A549 (cell line): ENCODE results near the gene BPGM. TPM values are rescaled to one million over a fixed set of nuclear protein-coding genes. Genes with fewer than 3 reads are reported as not detected.

Experiments
- ATAC-seq, 2 experiments: fragments of 200-7000 bp in 1 of 2; fragments of >200 bp in 1 of 2; cut with Nextera tagmentation in 1 of 2; cut with Tn5 transposase in 1 of 2; 3 replicates each; pipeline versions ENCODE4 v1.8.0 to v1.9.1; 2018 to 2020; ENCODE audit warnings: mild to moderate bottlenecking in 1 of 2, moderate library complexity in 1 of 2
- CTCF ChIA-PET: fragments of 300-600 bp; sonication (Branson Sonifier 250); formaldehyde crosslinking; extraction: SDS; loops from one replicate; lab custom pipeline; 2021; ENCODE audit warnings: antibody characterized with exemption, inconsistent platforms; lab: Yijun Ruan, JAX
- POLR2A ChIA-PET: fragments of 350-600 bp; formaldehyde crosslinking; extraction: SDS; loops from one replicate; lab custom pipeline; 2021; ENCODE audit warnings: antibody characterized with exemption, inconsistent platforms; lab: Yijun Ruan, JAX
- DNase-seq, 2 experiments: peaks; one replicate each; pipeline versions ENCODE4 v3.0.0 to v3.0.0-alpha.2; 2011 to 2016; ENCODE audit warnings: low read depth in 1 of 2, low spot score in 1 of 2
- FAIRE-seq: peaks from 2 replicates; lab custom pipeline; 2011; peaks lifted over from hg19 to GRCh38; lab: Jason Lieb, UNC
- H3K27ac ChIP-seq, 2 experiments: fragments of >200 bp; sonication (Bioruptor Twin); formaldehyde crosslinking; 3 replicates each; pipeline ENCODE4 v1.5.1; 2016 to 2017
- H3K4me1 ChIP-seq: fragments of >200 bp; sonication (Bioruptor Twin); formaldehyde crosslinking; 3 replicates; pipeline ENCODE4 v1.6.1; 2016
- H3K4me2 ChIP-seq: fragments of >200 bp; sonication (Bioruptor Twin); formaldehyde crosslinking; 3 replicates; pipeline ENCODE4 v1.6.1; 2016
- H3K4me3 ChIP-seq: fragments of >200 bp; sonication (Bioruptor Twin); formaldehyde crosslinking; 3 replicates; pipeline ENCODE4 v1.5.1; 2016
- H3K9me3 ChIP-seq: fragments of >200 bp; sonication (Bioruptor Twin); formaldehyde crosslinking; 3 replicates; pipeline ENCODE4 v1.6.1; 2016
- BCL3 ChIP-seq: fragments of >200 bp; sonication (Bioruptor Twin); formaldehyde crosslinking; IDR thresholded peaks from 3 replicates; pipeline ENCODE4 v1.6.1; 2016
- CBX8 ChIP-seq: fragments of 200-600 bp; sonication (generic); IDR thresholded peaks from 2 replicates; pipeline ENCODE4 v1.6.1; 2016
- CHD4 ChIP-seq: fragments of 200-600 bp; sonication (generic); IDR thresholded peaks from 2 replicates; pipeline ENCODE4 v1.6.1; 2016; ENCODE audit warnings: antibody characterized with exemption, mild to moderate bottlenecking, borderline replicate concordance
- CTCF ChIP-seq: fragments of >200 bp; sonication (Bioruptor Twin); formaldehyde crosslinking; IDR thresholded peaks from 3 replicates; pipeline ENCODE4 v1.5.1; 2016
- EHMT2 ChIP-seq: fragments of 200-600 bp; sonication (generic); IDR thresholded peaks from 2 replicates; pipeline ENCODE4 v1.6.1; 2016; ENCODE audit warnings: antibody characterized with exemption, low read depth, mild to moderate bottlenecking, moderate library complexity
- GATA3 ChIP-seq: IDR thresholded peaks from 2 replicates; pipeline ENCODE4 v1.6.1; 2012; ENCODE audit warnings: borderline replicate concordance
- HES2 ChIP-seq: fragments of >200 bp; sonication (Bioruptor Twin); formaldehyde crosslinking; IDR thresholded peaks from 2 replicates; pipeline ENCODE4 v1.6.1; 2016
- HMGXB4 ChIP-seq: fragments of 250-450 bp; sonication (Bioruptor Pico); IDR thresholded peaks from 2 replicates; pipeline ENCODE4 v1.5.0; 2021; ENCODE audit warnings: mild to moderate bottlenecking, moderate library complexity, borderline replicate concordance
- JUN ChIP-seq, 2 experiments: fragments of >200 bp; sonication (Bioruptor Twin); formaldehyde crosslinking; IDR thresholded peaks; 2 replicates in 1 of 2; 3 replicates in 1 of 2; pipeline ENCODE4 v1.6.1; 2016 to 2017
- JUNB ChIP-seq: fragments of >200 bp; sonication (Bioruptor Twin); formaldehyde crosslinking; IDR thresholded peaks from 2 replicates; pipeline ENCODE4 v1.6.1; 2016
- KDM5A ChIP-seq: fragments of 200-600 bp; sonication (generic); IDR thresholded peaks from 2 replicates; pipeline ENCODE4 v1.6.1; 2016; ENCODE audit warnings: antibody characterized with exemption, mild to moderate bottlenecking
- MAX ChIP-seq: IDR thresholded peaks from 2 replicates; pipeline ENCODE4 v1.6.1; 2012
- MAZ ChIP-seq: fragments of 150-350 bp; IDR thresholded peaks from 2 replicates; pipeline ENCODE4 v1.6.1; 2014; ENCODE audit warnings: antibody characterized with exemption, low read depth, low read length, borderline replicate concordance
- NPAS2 ChIP-seq: fragments of 250-450 bp; sonication (Bioruptor Pico); IDR thresholded peaks from 2 replicates; pipeline ENCODE4 v1.8.0; 2022; ENCODE audit warnings: mild to moderate bottlenecking, moderate library complexity, borderline replicate concordance
- NR3C1 ChIP-seq: fragments of >200 bp; sonication (Bioruptor Twin); formaldehyde crosslinking; IDR thresholded peaks from 3 replicates; pipeline ENCODE4 v1.6.1; 2017
- POLR2AphosphoS2 ChIP-seq: conservative IDR thresholded peaks from 2 replicates; pipeline ENCODE4 v1.6.1; 2012; ENCODE audit warnings: low read length, improper control_type of control experiment, inconsistent platforms
- SMC3 ChIP-seq: fragments of >200 bp; sonication (Bioruptor Twin); formaldehyde crosslinking; IDR thresholded peaks from 3 replicates; pipeline ENCODE4 v1.6.1; 2018; ENCODE audit warnings: inconsistent platforms
- SREBF2 ChIP-seq: fragments of 450-650 bp; IDR thresholded peaks from 2 replicates; pipeline ENCODE4 v1.6.1; 2014; ENCODE audit warnings: mild to moderate bottlenecking, moderate library complexity
- TP53 ChIP-seq: fragments of 250-450 bp; sonication (Bioruptor Pico); IDR thresholded peaks from 2 replicates; pipeline ENCODE4 v1.5.0; 2021; ENCODE audit warnings: mild to moderate bottlenecking, moderate library complexity
- WGBS: methylation state at CpG from one replicate; pipeline ENCODE4 v1.1.6; 2017; ENCODE audit errors: missing lambda C conversion rate; 5-methylcytosine and 5-hydroxymethylcytosine counted together
- polyA plus RNA-seq, 4 experiments: library from polyadenylated mRNA; depleted of rRNA in 3 of 4; stranded (reverse); fragments of >200 nt; fragmentation: RNase III in 1 of 4; extraction: RNeasy Plus Mini Kit Qiagen cat#74134 plus additional on column Dnase treatment in 1 of 4; gene quantifications; 2 replicates in 3 of 4; 3 replicates in 1 of 4; pipeline ENCODE4 v1.2.3, GENCODE V29; 2011 to 2017

Gene BPGM
- polyA plus RNA-seq, 2 of the 4 experiments (the other 2 are of a cell fraction): 19.4 to 28.3 TPM

- POLR2A ChIA-PET: no interaction called here
- H3K4me1 ChIP-seq: no peaks in the 10 kb centered on the region; the same call in 2 of the 3 replicates
- CTCF ChIA-PET: interaction anchor here (0.7 to 9.8 kb wide), 7 partner anchors 9 to 261 kb away, joined by 3 to 132 read pairs (median 5); no protein-coding TSS in a partner anchor
- no peak overlapping the region for H3K27ac ChIP-seq
- no peak for FAIRE-seq
- WGBS: 90% methylated on average over 4 of the region's 4 CpGs
- H3K9me3 ChIP-seq: no peaks in the 10 kb centered on the region
- H3K4me3 ChIP-seq: no peak overlapping the region
- no peak overlapping the region for H3K4me2 ChIP-seq
- TF ChIP-seq CTCF: no peak
- no peak for TF ChIP-seq MAX
- TF ChIP-seq SREBF2: no peak
- no peak for TF ChIP-seq MAZ
- no peak for TF ChIP-seq SMC3
- no peak for TF ChIP-seq HES2
- TF ChIP-seq EHMT2: no peak
- no peak for TF ChIP-seq BCL3
- no peak for TF ChIP-seq POLR2AphosphoS2
- no peak for TF ChIP-seq CHD4
- no peak for TF ChIP-seq NPAS2 (CRISPR knock-in tag)
- TF ChIP-seq TP53 (CRISPR knock-in tag): no peak
- no peak for TF ChIP-seq KDM5A
- no peak for TF ChIP-seq GATA3
- no peak for TF ChIP-seq JUN (IDR thresholded peaks at IDR 0.05)
- TF ChIP-seq JUNB: no peak
- TF ChIP-seq HMGXB4: no peak
- no peak for TF ChIP-seq CBX8
- DNase-seq: peak in 1 of 2 experiments; percentile 29
- ATAC-seq: peak in 1 of 2 experiments; percentile 45; a peak in 3 of 6 replicates
These were observed 46.6 kb downstream of the BPGM start for GRCh38 chr7:134693256-134693655.

GRCh38 chr7:134694299-134694698 lies 47.6 kb downstream of the BPGM start:
- ChIA-PET CTCF (interaction anchor here (0.7 to 9.7 kb wide), 3 partner anchors 69 to 274 kb away, joined by 3 to 132 read pairs (median 3); no protein-coding TSS in a partner anchor), POLR2A (no interaction called here)
- ATAC-seq: peak in 1 of 2 experiments; percentile 71; a peak in 4 of 6 replicates
- FAIRE-seq: no peak
- Histone ChIP-seq H3K4me2 (no peak overlapping the region), H3K4me3 (no peak overlapping the region), H3K9me3 (no peaks in the 10 kb centered on the region), H3K27ac (no peak overlapping the region), H3K4me1 (no peaks in the 10 kb centered on the region; the same call in 2 of the 3 replicates)
- peak; percentile 16 to 57 for DNase-seq
- WGBS: 58% methylated on average over 7 of the region's 7 CpGs
- peak; percentile 26; the same call in 1 of the 3 replicates for TF ChIP-seq CTCF
- no peak for TF ChIP-seq NR3C1
- no peak for TF ChIP-seq JUN (IDR thresholded peaks at IDR 0.05)
